GM23338 (cell line): ENCODE results near the gene CSNK1A1L.

Source experiments
- CREB1 ChIP-seq: fragments of 250-450 bp; sonication (Bioruptor Pico); IDR thresholded peaks from 2 replicates; pipeline ENCODE4 v1.5.0; 2020; ENCODE audit warnings: low read depth, mild to moderate bottlenecking, moderate library complexity
- EZH2 ChIP-seq: fragments of 200-600 bp; sonication (generic); IDR thresholded peaks from one replicate; pipeline ENCODE4 v1.8.0; 2017; ENCODE audit warnings: antibody characterized with exemption, mild to moderate bottlenecking, low read depth; ENCODE audit not compliant: unreplicated experiment
- EZH2phosphoT487 ChIP-seq: fragments of 200-600 bp; sonication (generic); IDR thresholded peaks from one replicate; pipeline ENCODE4 v1.8.1; 2018; ENCODE audit warnings: antibody characterized with exemption; ENCODE audit not compliant: unreplicated experiment
- JUNB ChIP-seq: IDR thresholded peaks from one replicate; pipeline ENCODE4 v1.6.1; 2016; ENCODE audit warnings: antibody characterized with exemption; ENCODE audit not compliant: unreplicated experiment
- NANOG ChIP-seq: IDR thresholded peaks from 2 replicates; pipeline ENCODE4 v1.6.1; 2016; ENCODE audit warnings: antibody characterized with exemption, borderline replicate concordance
- POLR2AphosphoS5 ChIP-seq: IDR thresholded peaks from 2 replicates; pipeline ENCODE4 v1.6.1; 2016; ENCODE audit warnings: antibody characterized with exemption, low read depth
- STAT1 ChIP-seq: IDR thresholded peaks from one replicate; pipeline ENCODE4 v1.6.1; 2016; ENCODE audit warnings: antibody characterized with exemption; ENCODE audit not compliant: unreplicated experiment
- ZNF114 ChIP-seq: fragments of 250-450 bp; sonication (Bioruptor Pico); IDR thresholded peaks from 2 replicates; pipeline ENCODE4 v1.5.0; 2020; ENCODE audit warnings: mild to moderate bottlenecking, moderate library complexity
- ZNF331 ChIP-seq: fragments of 250-450 bp; sonication (Bioruptor Pico); IDR thresholded peaks from 2 replicates; pipeline ENCODE4 v1.5.0; 2020; ENCODE audit warnings: low read depth, mild to moderate bottlenecking, moderate library complexity
- TF ChIP-seq, protein P1 (sequence below), 2 experiments: fragments of 200-600 bp in 1 of 2; sonication (generic) in 1 of 2; conservative IDR thresholded peaks; 2 replicates each; pipeline versions ENCODE4 v1.5.1 to v1.6.1; 2016 to 2017; ENCODE audit warnings: antibody characterized with exemption in 2 of 2, low read depth in 2 of 2, mild to moderate bottlenecking in 2 of 2, moderate library complexity in 1 of 2
- TF ChIP-seq, protein P2 (sequence below): IDR thresholded peaks from one replicate; pipeline ENCODE4 v1.6.1; 2018; ENCODE audit warnings: antibody characterized with exemption; ENCODE audit not compliant: unreplicated experiment
- TF ChIP-seq, protein P3 (sequence below): fragments of 250-450 bp; sonication (Bioruptor Pico); IDR thresholded peaks from 2 replicates; pipeline ENCODE4 v1.5.0; 2020; ENCODE audit warnings: mild to moderate bottlenecking, moderate library complexity
- TF ChIP-seq, protein P4 (sequence below): IDR thresholded peaks from 2 replicates; pipeline ENCODE4 v1.6.1; 2016; ENCODE audit warnings: antibody characterized with exemption

GRCh38 chr13:37123337-37123736 is 17.9 kb upstream of the CSNK1A1L start:
- TF ChIP-seq, protein P1, sequence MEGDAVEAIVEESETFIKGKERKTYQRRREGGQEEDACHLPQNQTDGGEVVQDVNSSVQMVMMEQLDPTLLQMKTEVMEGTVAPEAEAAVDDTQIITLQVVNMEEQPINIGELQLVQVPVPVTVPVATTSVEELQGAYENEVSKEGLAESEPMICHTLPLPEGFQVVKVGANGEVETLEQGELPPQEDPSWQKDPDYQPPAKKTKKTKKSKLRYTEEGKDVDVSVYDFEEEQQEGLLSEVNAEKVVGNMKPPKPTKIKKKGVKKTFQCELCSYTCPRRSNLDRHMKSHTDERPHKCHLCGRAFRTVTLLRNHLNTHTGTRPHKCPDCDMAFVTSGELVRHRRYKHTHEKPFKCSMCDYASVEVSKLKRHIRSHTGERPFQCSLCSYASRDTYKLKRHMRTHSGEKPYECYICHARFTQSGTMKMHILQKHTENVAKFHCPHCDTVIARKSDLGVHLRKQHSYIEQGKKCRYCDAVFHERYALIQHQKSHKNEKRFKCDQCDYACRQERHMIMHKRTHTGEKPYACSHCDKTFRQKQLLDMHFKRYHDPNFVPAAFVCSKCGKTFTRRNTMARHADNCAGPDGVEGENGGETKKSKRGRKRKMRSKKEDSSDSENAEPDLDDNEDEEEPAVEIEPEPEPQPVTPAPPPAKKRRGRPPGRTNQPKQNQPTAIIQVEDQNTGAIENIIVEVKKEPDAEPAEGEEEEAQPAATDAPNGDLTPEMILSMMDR (conservative IDR thresholded peaks at IDR 0.05; ENCODE audit: low read depth in 2 of 2): no peak
- TF ChIP-seq, protein P2, sequence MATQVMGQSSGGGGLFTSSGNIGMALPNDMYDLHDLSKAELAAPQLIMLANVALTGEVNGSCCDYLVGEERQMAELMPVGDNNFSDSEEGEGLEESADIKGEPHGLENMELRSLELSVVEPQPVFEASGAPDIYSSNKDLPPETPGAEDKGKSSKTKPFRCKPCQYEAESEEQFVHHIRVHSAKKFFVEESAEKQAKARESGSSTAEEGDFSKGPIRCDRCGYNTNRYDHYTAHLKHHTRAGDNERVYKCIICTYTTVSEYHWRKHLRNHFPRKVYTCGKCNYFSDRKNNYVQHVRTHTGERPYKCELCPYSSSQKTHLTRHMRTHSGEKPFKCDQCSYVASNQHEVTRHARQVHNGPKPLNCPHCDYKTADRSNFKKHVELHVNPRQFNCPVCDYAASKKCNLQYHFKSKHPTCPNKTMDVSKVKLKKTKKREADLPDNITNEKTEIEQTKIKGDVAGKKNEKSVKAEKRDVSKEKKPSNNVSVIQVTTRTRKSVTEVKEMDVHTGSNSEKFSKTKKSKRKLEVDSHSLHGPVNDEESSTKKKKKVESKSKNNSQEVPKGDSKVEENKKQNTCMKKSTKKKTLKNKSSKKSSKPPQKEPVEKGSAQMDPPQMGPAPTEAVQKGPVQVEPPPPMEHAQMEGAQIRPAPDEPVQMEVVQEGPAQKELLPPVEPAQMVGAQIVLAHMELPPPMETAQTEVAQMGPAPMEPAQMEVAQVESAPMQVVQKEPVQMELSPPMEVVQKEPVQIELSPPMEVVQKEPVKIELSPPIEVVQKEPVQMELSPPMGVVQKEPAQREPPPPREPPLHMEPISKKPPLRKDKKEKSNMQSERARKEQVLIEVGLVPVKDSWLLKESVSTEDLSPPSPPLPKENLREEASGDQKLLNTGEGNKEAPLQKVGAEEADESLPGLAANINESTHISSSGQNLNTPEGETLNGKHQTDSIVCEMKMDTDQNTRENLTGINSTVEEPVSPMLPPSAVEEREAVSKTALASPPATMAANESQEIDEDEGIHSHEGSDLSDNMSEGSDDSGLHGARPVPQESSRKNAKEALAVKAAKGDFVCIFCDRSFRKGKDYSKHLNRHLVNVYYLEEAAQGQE: no peak
- TF ChIP-seq EZH2phosphoT487: no peak
- no peak for TF ChIP-seq POLR2AphosphoS5
- no peak for TF ChIP-seq JUNB
- TF ChIP-seq NANOG: no peak
- no peak for TF ChIP-seq EZH2
- TF ChIP-seq STAT1: no peak
- no peak for TF ChIP-seq ZNF114 (CRISPR knock-in tag)
- TF ChIP-seq CREB1: no peak
- TF ChIP-seq ZNF331 (CRISPR knock-in tag): no peak
- TF ChIP-seq, protein P3, sequence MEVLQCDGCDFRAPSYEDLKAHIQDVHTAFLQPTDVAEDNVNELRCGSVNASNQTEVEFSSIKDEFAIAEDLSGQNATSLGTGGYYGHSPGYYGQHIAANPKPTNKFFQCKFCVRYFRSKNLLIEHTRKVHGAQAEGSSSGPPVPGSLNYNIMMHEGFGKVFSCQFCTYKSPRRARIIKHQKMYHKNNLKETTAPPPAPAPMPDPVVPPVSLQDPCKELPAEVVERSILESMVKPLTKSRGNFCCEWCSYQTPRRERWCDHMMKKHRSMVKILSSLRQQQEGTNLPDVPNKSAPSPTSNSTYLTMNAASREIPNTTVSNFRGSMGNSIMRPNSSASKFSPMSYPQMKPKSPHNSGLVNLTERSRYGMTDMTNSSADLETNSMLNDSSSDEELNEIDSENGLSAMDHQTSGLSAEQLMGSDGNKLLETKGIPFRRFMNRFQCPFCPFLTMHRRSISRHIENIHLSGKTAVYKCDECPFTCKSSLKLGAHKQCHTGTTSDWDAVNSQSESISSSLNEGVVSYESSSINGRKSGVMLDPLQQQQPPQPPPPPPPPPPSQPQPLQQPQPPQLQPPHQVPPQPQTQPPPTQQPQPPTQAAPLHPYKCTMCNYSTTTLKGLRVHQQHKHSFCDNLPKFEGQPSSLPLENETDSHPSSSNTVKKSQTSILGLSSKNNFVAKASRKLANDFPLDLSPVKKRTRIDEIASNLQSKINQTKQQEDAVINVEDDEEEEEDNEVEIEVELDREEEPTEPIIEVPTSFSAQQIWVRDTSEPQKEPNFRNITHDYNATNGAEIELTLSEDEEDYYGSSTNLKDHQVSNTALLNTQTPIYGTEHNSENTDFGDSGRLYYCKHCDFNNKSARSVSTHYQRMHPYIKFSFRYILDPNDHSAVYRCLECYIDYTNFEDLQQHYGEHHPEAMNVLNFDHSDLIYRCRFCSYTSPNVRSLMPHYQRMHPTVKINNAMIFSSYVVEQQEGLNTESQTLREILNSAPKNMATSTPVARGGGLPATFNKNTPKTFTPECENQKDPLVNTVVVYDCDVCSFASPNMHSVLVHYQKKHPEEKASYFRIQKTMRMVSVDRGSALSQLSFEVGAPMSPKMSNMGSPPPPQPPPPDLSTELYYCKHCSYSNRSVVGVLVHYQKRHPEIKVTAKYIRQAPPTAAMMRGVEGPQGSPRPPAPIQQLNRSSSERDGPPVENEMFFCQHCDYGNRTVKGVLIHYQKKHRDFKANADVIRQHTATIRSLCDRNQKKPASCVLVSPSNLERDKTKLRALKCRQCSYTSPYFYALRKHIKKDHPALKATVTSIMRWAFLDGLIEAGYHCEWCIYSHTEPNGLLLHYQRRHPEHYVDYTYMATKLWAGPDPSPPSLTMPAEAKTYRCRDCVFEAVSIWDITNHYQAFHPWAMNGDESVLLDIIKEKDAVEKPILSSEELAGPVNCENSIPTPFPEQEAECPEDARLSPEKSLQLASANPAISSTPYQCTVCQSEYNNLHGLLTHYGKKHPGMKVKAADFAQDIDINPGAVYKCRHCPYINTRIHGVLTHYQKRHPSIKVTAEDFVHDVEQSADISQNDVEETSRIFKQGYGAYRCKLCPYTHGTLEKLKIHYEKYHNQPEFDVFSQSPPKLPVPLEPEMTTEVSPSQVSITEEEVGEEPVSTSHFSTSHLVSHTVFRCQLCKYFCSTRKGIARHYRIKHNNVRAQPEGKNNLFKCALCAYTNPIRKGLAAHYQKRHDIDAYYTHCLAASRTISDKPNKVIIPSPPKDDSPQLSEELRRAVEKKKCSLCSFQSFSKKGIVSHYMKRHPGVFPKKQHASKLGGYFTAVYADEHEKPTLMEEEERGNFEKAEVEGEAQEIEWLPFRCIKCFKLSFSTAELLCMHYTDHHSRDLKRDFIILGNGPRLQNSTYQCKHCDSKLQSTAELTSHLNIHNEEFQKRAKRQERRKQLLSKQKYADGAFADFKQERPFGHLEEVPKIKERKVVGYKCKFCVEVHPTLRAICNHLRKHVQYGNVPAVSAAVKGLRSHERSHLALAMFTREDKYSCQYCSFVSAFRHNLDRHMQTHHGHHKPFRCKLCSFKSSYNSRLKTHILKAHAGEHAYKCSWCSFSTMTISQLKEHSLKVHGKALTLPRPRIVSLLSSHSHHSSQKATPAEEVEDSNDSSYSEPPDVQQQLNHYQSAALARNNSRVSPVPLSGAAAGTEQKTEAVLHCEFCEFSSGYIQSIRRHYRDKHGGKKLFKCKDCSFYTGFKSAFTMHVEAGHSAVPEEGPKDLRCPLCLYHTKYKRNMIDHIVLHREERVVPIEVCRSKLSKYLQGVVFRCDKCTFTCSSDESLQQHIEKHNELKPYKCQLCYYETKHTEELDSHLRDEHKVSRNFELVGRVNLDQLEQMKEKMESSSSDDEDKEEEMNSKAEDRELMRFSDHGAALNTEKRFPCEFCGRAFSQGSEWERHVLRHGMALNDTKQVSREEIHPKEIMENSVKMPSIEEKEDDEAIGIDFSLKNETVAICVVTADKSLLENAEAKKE (CRISPR knock-in tag): no peak
- TF ChIP-seq, protein P4, sequence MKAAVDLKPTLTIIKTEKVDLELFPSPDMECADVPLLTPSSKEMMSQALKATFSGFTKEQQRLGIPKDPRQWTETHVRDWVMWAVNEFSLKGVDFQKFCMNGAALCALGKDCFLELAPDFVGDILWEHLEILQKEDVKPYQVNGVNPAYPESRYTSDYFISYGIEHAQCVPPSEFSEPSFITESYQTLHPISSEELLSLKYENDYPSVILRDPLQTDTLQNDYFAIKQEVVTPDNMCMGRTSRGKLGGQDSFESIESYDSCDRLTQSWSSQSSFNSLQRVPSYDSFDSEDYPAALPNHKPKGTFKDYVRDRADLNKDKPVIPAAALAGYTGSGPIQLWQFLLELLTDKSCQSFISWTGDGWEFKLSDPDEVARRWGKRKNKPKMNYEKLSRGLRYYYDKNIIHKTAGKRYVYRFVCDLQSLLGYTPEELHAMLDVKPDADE: no peak
